Skin epidermis (tissue), 12 donors: ENCODE results near the gene OLFM3.

ENCODE experiments used
- H3K27ac ChIP-seq, 21 experiments: fragments of 200-600 bp; sonication (generic) in 11 of 21; one replicate each; pipeline ENCODE4 v1.5.0; 2020; ENCODE audit warnings: mild to moderate bottlenecking in 3 of 21, inconsistent platforms in 2 of 21, moderate library complexity in 2 of 21
- H3K4me3 ChIP-seq, 7 experiments: fragments of 200-600 bp; sonication (generic) in 2 of 7; one replicate each; pipeline ENCODE4 v1.5.0; 2020; ENCODE audit warnings: inconsistent platforms in 2 of 7, mild to moderate bottlenecking in 2 of 7, moderate library complexity in 1 of 7

The OLFM3 gene

DNA sequence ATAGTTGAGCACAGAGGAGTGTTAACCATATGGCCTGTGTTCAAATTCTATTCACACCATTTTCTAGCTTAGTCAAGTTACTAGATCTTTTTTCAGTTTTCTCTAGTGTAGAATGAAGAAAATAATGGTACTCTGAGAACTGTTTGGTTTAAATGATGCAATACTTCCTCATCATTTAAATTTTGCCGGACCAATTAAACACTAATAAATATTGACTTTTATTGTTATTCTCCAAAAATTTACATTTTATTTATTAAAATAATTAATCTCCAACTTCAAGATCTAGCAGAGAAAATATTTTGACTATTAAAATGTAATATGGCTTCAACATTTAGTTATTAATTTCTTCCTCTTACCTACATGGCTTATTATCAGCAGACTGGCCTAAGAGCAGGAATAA, 123.1 kb downstream of the OLFM3 start:
- no peak overlapping the region for H3K27ac ChIP-seq
- H3K4me3 ChIP-seq: no peak overlapping the region

DNA sequence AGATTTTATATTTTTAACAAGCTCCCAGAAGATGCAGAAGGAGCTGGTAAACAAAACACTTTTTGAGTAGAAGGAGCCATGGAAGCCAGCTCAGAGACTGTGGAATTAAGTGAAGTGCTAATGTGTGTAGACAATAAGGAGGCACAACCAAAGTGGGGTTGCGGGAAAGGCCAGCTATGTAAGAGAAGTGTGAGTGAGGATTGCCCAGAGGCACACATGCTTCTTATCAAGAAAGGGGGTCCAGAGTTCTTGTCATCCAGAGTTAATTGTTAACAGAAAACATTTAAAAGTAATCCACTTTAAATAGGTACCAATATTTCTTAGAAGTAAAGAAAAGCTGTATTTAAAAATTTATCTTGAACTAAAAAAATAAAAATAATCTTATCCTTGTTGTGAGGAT, 136.8 kb downstream of the OLFM3 start:
- H3K27ac ChIP-seq: no peak overlapping the region
- H3K4me3 ChIP-seq: no peak overlapping the region

DNA sequence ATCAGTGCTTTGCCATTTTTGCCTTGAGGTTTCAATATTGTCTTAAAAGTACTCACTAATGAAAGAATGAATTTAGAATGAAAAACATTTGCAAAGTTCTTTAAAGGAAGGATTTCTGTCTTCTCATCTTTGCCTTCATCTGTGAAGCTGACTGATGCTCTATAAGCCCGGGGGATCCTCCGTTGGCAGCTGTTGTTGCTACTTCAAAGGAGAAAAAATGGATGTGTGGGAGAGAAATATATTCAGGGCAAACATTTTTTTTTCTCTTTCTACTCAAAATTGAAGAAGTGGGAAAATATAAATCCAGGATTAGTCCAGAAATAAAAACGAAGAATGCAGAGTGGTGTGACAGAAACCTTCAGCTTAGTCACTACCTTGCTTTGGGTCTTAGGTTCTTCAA, 142.5 kb downstream of the OLFM3 start:
- Histone ChIP-seq H3K27ac (no peak overlapping the region), H3K4me3 (no peak overlapping the region)

DNA sequence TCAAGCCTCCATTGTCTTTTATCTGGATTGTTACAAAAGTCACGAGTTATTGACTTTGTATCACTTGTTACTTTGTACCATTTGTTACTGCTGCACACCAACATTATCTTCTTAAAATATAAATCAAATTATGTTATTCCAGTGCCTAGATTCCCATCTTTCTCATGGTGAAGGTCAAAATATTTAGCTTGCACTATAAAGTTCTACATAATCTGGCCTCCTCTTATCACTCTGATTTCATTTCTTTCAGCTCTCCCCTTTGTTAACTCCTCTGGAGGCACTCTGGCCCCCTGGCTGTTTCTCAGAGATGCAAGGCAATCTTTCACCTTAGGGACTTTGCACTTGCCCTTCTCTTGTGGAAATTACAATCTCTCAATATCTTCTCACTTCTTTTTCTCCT, 143.8 kb downstream of the OLFM3 start:
- Histone ChIP-seq H3K4me3 (no peak overlapping the region), H3K27ac (no peak overlapping the region)

DNA sequence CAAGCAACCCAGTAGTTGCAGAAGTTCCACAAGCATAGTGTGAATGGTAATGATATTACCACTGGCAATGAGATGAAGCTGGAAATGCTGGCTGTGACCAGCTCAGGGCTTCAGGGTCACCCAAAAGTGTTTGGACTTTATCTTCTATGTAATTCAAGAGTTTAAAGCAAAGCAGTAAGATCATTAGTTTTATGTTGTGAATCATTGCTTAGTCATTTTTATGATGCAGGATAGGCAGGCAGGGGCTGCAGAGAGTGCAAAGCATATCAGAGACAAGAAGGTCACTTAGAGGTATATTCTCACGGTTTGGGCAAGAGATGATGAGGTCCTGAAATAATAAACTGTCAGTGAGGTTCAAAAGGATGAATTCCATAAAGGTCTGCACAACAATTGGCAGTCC, 147.4 kb downstream of the OLFM3 start:
- H3K27ac ChIP-seq: no peak overlapping the region
- H3K4me3 ChIP-seq: no peak overlapping the region

DNA sequence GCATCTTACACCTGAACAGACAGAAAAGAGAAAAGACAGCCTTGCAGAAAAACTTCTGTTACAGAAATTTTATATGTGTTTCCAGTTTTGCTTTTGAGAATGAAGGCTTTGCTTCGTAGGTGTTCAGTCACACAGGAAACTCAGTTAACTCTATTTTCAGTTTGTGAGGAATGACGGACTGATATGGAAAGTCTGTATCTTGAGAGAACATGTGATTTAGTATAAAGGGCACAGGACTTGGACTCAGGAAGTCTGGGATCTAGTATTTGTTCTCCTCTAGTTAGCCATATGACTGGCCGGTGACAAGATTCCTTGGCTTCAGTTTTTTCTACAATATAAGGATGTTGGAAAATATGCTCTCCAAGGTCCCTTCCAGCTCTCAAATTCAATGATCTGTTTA, 149.1 kb downstream of the OLFM3 start:
- no peak overlapping the region for H3K4me3 ChIP-seq
- no peak overlapping the region for H3K27ac ChIP-seq

DNA sequence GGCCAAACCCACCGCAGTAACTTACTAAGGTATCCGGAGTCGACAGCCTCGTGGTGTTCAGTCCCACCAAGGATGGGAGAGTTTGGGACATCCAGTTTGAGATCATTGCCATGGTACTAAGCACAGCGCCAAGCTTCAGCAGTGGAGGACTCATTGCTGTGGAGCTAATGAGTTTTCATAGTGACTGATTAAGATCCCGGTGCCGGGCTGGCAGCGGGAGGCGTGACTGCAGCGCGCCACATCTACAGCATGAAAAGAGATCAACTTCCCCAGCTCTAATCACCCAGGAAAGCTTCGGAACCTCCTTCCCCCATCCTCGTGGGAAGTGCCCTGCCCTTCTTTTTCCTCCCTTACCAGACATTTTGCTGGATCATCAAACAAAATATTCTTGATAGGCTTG, 149.9 kb downstream of the OLFM3 start:
- H3K4me3 ChIP-seq: no peak overlapping the region

DNA sequence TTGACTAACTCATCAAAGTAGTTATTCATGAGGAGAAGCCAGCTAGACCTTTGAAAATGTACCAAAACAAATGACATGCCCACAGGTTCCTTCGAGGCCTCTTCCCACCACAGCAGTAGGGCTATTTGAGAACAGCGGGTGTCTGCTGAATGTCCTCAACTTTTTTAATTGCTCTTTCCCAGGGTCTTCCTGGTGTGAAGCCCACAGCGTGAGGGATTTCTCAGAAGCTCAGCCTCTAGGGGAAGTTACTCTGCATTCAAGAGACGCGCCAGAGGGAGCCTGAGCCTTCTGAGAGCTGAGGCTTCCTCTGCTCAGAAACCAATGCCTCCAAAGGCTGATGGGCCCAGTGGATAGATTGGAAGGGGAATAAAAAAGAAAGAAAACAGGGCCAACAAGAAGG, 153.6 kb downstream of the OLFM3 start:
- H3K27ac ChIP-seq: no peak overlapping the region
- H3K4me3 ChIP-seq: no peak overlapping the region

More for the DNA sequence above, 149.9 kb downstream of the OLFM3 start:
- no peak overlapping the region for H3K27ac ChIP-seq

DNA sequence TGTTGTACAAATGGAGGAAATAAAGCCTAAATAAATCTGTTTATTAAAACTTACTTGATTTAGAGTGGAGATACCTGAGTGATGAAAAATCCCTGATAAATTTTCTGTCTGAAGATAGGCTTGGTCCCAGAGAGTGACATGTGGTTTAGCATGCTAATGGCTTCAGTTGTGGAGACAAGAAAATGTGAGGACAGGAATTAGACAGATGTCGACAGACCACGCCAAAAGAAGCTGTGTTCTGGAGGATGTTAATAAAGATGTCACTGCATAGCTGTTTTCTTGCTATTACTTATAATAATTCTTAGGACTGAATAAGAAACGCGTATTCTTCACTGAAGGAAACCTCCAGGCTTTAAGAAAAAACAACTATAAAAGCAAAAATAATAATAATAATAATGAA, 154.9 kb downstream of the OLFM3 start:
- no peak overlapping the region for H3K27ac ChIP-seq
- H3K4me3 ChIP-seq: no peak overlapping the region

DNA sequence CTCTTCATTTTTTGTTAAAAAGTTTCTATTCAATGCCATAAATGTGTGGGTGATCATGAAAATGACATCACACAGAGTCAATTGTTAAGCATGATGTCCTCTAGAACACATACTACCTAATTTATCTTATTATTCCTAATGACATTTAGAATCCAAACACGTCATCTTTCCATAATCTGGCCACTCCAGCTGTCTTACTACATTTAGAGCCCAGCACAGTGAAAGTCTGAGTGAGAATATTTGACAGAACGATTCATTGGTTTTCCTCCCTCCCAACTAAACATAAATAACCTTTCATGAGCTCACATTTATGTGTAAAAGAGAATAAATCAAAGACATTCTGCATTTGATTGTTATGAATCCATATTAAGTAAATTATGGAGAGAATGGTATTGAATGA, 160.7 kb downstream of the OLFM3 start:
- H3K4me3 ChIP-seq: no peak overlapping the region
- H3K27ac ChIP-seq: no peak overlapping the region

DNA sequence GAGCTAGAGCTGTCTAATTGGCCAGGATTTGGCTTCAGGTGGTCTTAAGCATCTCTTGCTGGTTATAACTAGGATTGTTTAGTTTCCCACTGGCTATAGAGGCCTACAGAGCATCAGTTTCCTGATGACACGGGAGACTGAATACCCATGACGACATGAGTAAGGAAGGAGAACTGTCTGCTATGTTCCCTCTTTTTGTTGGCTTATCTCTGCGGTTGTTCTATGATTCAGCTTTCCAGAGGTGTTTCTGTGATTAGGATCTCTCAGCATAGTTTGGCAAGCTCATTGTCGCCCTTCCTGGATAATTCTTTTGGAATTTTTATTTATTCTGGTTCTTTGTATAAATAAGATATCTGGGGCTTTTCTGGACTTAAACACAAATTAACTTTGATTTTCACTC, 163.4 kb downstream of the OLFM3 start:
- no peak overlapping the region for H3K27ac ChIP-seq
- no peak overlapping the region for H3K4me3 ChIP-seq

DNA sequence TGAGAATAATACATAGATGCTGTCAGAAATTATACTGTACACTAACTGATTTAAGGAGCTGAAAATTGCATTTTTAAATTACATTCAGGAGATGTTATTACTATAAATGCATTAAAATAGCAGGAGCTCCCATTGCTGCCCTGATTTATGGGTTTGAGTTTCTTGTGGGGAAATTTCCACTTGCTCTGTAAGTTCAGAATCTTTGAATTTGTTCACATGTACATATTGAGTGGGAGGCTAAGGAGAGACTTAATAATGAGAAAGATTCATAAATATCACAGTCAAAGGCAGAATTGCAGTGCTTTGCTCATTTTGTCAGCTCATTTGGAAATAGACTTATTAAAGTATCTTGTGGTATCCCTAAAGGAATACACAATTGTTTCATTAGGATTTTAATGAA, 170.3 kb downstream of the OLFM3 start:
- Histone ChIP-seq H3K27ac (no peak overlapping the region), H3K4me3 (no peak overlapping the region)

DNA sequence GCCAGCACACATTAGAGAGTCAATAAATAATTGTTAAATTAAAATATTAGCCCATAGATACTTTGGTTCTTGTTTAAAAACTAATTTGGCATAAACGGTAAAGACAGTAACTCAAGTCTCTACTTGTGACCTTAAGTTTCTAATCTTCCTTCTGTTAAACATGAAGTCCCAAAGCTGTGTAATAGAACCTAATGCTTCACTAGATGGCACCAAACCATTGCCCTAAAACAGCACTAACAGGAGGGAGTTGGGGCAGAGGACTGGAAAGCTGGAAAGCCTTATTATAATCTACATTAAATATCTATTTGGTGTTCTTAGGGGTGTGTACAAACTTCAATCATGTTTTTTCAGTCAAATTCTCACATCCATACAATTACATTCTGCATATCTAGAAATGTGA, 176.7 kb downstream of the OLFM3 start:
- no peak overlapping the region for H3K27ac ChIP-seq
- no peak overlapping the region for H3K4me3 ChIP-seq

DNA sequence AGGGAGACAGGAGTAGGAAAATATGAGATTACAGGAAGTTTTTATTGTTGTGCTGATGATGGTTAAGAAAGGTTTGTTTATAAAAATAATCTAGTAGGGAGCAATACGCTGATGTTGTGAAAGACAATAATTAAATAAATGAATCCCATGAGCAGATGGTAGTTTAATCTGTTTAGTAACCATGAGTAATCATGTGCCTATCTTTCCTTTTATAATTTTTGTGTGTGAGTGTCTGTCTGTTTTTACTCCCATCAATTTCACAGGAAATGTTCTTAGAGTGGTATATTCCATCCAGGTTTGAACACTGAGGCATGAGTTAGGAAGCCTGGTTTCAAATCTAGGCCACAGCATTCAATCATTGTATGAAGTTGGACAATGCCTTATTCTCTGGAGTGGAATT, 180.5 kb downstream of the OLFM3 start:
- H3K4me3 ChIP-seq: no peak overlapping the region
- no peak overlapping the region for H3K27ac ChIP-seq

DNA sequence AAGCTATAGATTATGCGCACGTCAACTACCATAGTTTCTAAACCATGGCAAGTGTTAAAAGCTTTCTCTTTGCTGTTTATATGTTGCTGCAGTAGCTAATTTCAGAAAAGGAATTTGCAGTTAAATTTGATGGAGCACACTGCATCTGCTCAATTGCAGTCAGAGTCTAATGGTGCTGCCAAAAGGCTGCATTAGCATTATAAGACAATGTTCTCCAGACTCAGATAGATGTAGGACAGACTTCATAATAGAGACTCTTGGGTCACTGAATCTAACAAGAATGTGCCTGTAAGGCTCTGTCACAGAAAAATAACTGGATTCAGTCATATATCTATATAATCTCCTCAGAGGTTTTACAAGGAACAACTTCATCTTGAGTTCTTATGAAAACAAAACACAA, 198.3 kb downstream of the OLFM3 start:
- H3K27ac ChIP-seq: no peak overlapping the region

DNA sequence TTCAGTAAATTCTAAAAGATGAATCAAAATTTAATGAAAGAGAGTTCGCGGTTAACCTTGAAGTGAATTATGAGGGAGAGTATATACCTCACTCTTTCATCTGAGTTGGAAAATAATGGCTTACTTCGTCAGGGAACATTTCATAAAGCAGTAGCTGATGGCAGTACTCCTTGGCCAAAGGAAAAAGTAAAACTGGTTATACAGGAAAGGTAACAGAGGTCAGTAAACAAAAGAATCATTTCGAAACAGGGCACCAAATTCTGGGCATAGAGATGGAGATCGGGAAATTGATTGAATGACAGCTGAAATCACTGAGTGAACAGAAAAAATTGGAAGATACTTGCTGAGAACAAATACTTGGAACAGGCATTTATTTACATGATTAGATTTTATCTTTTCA, 199.0 kb downstream of the OLFM3 start:
- Histone ChIP-seq H3K4me3 (no peak overlapping the region), H3K27ac (no peak overlapping the region)

More for the DNA sequence above, 198.3 kb downstream of the OLFM3 start:
- H3K4me3 ChIP-seq: no peak overlapping the region

DNA sequence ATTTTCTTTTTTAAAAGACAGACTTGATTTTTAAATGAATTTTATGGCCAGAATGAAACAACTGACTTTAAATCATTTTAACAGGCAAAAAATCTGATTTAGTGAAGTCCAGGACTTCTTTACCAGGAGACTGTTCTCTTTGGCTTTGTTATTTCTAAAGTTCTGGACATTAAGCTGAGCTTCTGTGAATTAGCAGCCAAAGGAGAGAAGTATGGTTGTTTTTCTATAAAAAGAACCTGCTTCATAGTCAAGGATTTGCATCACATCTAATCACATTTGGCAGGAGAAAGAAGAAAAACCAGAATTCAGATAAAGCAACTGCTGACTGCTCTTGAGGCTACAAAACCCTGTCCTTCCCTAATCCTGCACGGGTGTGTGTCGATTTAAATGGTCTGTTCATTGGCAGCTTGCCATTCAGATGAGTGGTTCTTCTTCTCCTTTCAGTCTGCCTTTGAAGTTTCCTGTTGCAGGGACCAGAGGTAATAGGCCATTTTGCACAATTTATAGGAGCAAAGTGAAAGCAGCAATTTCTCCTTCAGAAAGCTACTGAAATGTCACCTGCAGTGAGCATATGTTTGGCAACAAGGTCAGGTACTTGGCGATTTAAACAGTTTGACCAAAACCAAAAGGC, 215.4 kb downstream of the OLFM3 start:
- Histone ChIP-seq H3K4me3 (no peak overlapping the region), H3K27ac (no peak overlapping the region)

DNA sequence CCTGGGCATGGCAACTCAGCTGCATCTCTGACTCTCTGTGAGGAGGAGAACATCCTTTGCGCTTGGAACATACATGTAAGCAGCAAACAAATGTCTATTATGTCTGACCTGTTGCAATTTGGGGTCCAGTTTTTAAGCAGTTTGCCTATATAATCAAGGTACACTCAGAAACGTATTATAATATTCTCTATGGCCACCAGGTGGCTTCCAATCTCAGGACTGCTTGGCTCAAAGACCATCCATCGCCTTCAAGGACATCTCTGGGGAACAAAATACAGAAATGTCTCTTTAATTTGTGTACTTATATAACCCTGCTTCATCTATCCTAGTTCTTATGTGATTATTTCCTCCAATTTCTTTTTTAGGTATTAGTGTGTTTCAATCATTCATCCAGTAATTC, 227.2 kb downstream of the OLFM3 start:
- Histone ChIP-seq H3K4me3 (no peak overlapping the region), H3K27ac (no peak overlapping the region)

DNA sequence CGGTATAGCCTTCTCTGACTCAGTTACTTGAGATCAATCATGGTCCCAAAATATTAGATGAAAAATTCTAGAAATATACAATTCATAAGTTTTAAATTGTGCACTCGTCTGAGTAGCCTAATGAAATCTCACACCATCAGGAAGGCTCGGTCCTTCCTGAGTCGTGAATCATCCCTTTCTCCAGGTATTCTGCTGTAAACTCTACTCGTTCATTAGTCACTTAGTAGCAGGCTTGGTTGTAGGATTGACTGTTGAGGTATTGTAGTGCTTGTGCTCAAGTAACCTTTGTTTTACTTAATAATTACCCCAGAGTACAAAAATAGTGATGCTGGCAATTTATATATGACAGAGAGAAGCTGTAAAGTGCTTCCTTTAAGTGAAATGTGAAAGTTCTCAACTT, 238.7 kb downstream of the OLFM3 start:
- H3K27ac ChIP-seq: no peak overlapping the region
- no peak overlapping the region for H3K4me3 ChIP-seq

DNA sequence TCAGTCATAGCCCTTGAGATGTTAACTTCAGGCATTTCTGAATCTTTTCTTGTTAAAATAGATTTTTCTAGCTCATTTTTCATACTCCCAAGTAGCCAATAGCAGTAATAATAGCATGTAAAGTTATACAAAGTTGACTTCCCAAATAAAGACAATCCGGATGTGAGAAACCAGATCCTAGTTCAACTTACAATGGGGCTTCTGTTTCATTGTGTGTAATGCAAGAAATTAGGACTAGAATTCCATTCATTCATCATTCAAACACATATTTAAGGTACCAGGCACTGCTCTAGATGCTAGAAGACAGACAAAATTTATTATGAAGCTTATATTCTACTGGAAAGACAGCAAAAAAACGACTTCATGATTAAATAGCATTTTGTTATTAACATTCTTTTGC, 240.3 kb downstream of the OLFM3 start:
- H3K27ac ChIP-seq: no peak overlapping the region
- H3K4me3 ChIP-seq: no peak overlapping the region
